HG03575 (cell line): ENCODE data around the gene GNLY.

ENCODE experiments used
- ATAC-seq: cut with Tn5 transposase; IDR thresholded peaks from one replicate; pipeline ENCODE4 v1.9.1; 2021; ENCODE audit not compliant: unreplicated experiment, insufficient number of reproducible peaks, low FRiP score; ENCODE audit errors: extremely low read depth

Gene GNLY

GRCh38 chr2:85678794-85679672, 15.1 kb upstream of the GNLY start:
- no peak for ATAC-seq

GRCh38 chr2:85680707-85681371, 13.3 kb upstream of the GNLY start:
- no peak for ATAC-seq

- ATAC-seq, result no peak
These were observed 12.8 kb upstream of the GNLY start for GRCh38 chr2:85681372-85681763.

- ATAC-seq, result no peak
These were observed 12.4 kb upstream of the GNLY start for GRCh38 chr2:85681776-85682175.

- no peak for ATAC-seq
These were observed 11.8 kb upstream of the GNLY start for GRCh38 chr2:85682378-85682777.

- ATAC-seq, result no peak
These were observed 9.8 kb upstream of the GNLY start for GRCh38 chr2:85684380-85684779.

GRCh38 chr2:85684806-85685205, 9.4 kb upstream of the GNLY start:
- ATAC-seq, result no peak

- ATAC-seq, result no peak
These were observed 3.2 kb upstream of the GNLY start for GRCh38 chr2:85690932-85691331.

- no peak for ATAC-seq
These were observed 2.0 kb upstream of the GNLY start for GRCh38 chr2:85692039-85692645.

GRCh38 chr2:85695121-85695520, 963 bp downstream of the GNLY start:
- no peak for ATAC-seq

GRCh38 chr2:85695691-85696668, 1.8 kb downstream of the GNLY start:
- no peak for ATAC-seq

- ATAC-seq, result no peak
These were observed 2.9 kb downstream of the GNLY start for GRCh38 chr2:85697096-85697495.

GRCh38 chr2:85697716-85698115, 3.6 kb downstream of the GNLY start:
- ATAC-seq, result no peak

GRCh38 chr2:85698184-85698879, 4.2 kb downstream of the GNLY start:
- ATAC-seq, result no peak

- no peak for ATAC-seq
These were observed 4.7 kb downstream of the GNLY start for GRCh38 chr2:85698880-85699254.

- no peak for ATAC-seq
These were observed 5.2 kb downstream of the GNLY start for GRCh38 chr2:85699325-85699724.

GRCh38 chr2:85702172-85702571, 8.0 kb downstream of the GNLY start:
- no peak for ATAC-seq

- no peak for ATAC-seq
These were observed 8.6 kb downstream of the GNLY start for GRCh38 chr2:85702800-85703199.
